Nephron (organoid): ENCODE data around the gene INCA1.

ENCODE experiments used
- H3K27ac Mint-ChIP-seq, 3 experiments: 2 replicates each; pipeline ENCODE4 v1.8.0; 2020; ENCODE audit warnings: mixed read lengths in 3 of 3, mild to moderate bottlenecking in 2 of 3, moderate library complexity in 1 of 3
- H3K27me3 Mint-ChIP-seq: 2 replicates; pipeline ENCODE4 v1.8.0; 2021; ENCODE audit warnings: low read depth, mild to moderate bottlenecking, moderate library complexity, mixed read lengths
- H3K36me3 Mint-ChIP-seq: 2 replicates; pipeline ENCODE4 v1.8.0; 2020; ENCODE audit warnings: low read depth, mixed read lengths
- H3K4me1 Mint-ChIP-seq: 2 replicates; pipeline ENCODE4 v1.8.0; 2020; ENCODE audit warnings: mixed read lengths
- H3K4me3 Mint-ChIP-seq, 3 experiments: 2 replicates each; pipeline ENCODE4 v1.8.0; 2020; ENCODE audit warnings: mild to moderate bottlenecking in 3 of 3, mixed read lengths in 3 of 3, moderate library complexity in 2 of 3
- H3K9me3 Mint-ChIP-seq: 2 replicates; pipeline ENCODE4 v1.8.0; 2020; ENCODE audit warnings: mixed read lengths
- CTCF ChIP-seq, 3 experiments: fragments of 200-600 bp; sonication (generic); IDR thresholded peaks; one replicate each; pipeline ENCODE4 v1.5.0; 2021; ENCODE audit warnings: antibody characterized with exemption in 3 of 3; ENCODE audit not compliant: unreplicated experiment in 3 of 3

Gene INCA1

GRCh38 chr17:4959261-4959965 is 37.9 kb downstream of the INCA1 start:
- no peak for TF ChIP-seq CTCF (IDR thresholded peaks at IDR 0.05; ENCODE audit: unreplicated experiment in 3 of 3)
- no peak overlapping the region for H3K4me3 Mint-ChIP-seq
- no peaks in the 10 kb centered on the region for H3K27me3 Mint-ChIP-seq
- no peaks in the 10 kb centered on the region for H3K9me3 Mint-ChIP-seq
- H3K36me3 Mint-ChIP-seq, result peaks cover 40% of the 10 kb centered on the region
- peaks cover 32% of the 10 kb centered on the region for H3K4me1 Mint-ChIP-seq
- peak overlapping the region; percentile 23 to 64 (median 56) for H3K27ac Mint-ChIP-seq

GRCh38 chr17:4958102-4958501 is 39.2 kb downstream of the INCA1 start:
- no peak overlapping the region for H3K27ac Mint-ChIP-seq
- no peak for TF ChIP-seq CTCF (IDR thresholded peaks at IDR 0.05; ENCODE audit: unreplicated experiment in 3 of 3)
- no peaks in the 10 kb centered on the region for H3K9me3 Mint-ChIP-seq
- no peaks in the 10 kb centered on the region for H3K27me3 Mint-ChIP-seq
- no peak overlapping the region for H3K4me3 Mint-ChIP-seq
- H3K36me3 Mint-ChIP-seq, result peaks cover 40% of the 10 kb centered on the region
- peaks cover 44% of the 10 kb centered on the region for H3K4me1 Mint-ChIP-seq

- peaks cover 48% of the 10 kb centered on the region for H3K4me1 Mint-ChIP-seq
- H3K9me3 Mint-ChIP-seq, result no peaks in the 10 kb centered on the region
- peaks cover 37% of the 10 kb centered on the region for H3K36me3 Mint-ChIP-seq
- H3K27ac Mint-ChIP-seq, result no peak overlapping the region
- TF ChIP-seq CTCF (IDR thresholded peaks at IDR 0.05; ENCODE audit: unreplicated experiment in 3 of 3), result no peak
- H3K27me3 Mint-ChIP-seq, result no peaks in the 10 kb centered on the region
- no peak overlapping the region for H3K4me3 Mint-ChIP-seq
Observed at GRCh38 chr17:4956493-4957061, 40.7 kb downstream of the INCA1 start.

- H3K36me3 Mint-ChIP-seq, result peaks cover 28% of the 10 kb centered on the region
- no peak for TF ChIP-seq CTCF (IDR thresholded peaks at IDR 0.05; ENCODE audit: unreplicated experiment in 3 of 3)
- peaks cover 50% of the 10 kb centered on the region for H3K4me1 Mint-ChIP-seq
- no peak overlapping the region for H3K27ac Mint-ChIP-seq
- no peaks in the 10 kb centered on the region for H3K9me3 Mint-ChIP-seq
- peak overlapping the region in 1 of 3 experiments; percentile 48 for H3K4me3 Mint-ChIP-seq
- H3K27me3 Mint-ChIP-seq, result no peaks in the 10 kb centered on the region
Observed at GRCh38 chr17:4955091-4955490, 42.2 kb downstream of the INCA1 start.

GRCh38 chr17:4953451-4953961 is 43.8 kb downstream of the INCA1 start:
- H3K27me3 Mint-ChIP-seq, result no peaks in the 10 kb centered on the region

More at GRCh38 chr17:4953451-4953961, 43.8 kb downstream of the INCA1 start:
- H3K36me3 Mint-ChIP-seq, result peaks cover 15% of the 10 kb centered on the region
- peak overlapping the region; percentile 75 to 83 (median 80) for H3K27ac Mint-ChIP-seq
- H3K4me1 Mint-ChIP-seq, result peaks cover 38% of the 10 kb centered on the region
- no peaks in the 10 kb centered on the region for H3K9me3 Mint-ChIP-seq
- peak overlapping the region; percentile 39 to 89 (median 84) for H3K4me3 Mint-ChIP-seq
- no peak for TF ChIP-seq CTCF (IDR thresholded peaks at IDR 0.05; ENCODE audit: unreplicated experiment in 3 of 3)
